NCI-H1105 treated with DMSO at 0.1 percent for 48 hours (cell line): ENCODE measurements around the gene NAV2.

Experiments used
- DNase-seq: peaks from one replicate; lab custom pipeline; 2025; lab: John Stamatoyannopoulos, UW

NAV2 gene

DNA sequence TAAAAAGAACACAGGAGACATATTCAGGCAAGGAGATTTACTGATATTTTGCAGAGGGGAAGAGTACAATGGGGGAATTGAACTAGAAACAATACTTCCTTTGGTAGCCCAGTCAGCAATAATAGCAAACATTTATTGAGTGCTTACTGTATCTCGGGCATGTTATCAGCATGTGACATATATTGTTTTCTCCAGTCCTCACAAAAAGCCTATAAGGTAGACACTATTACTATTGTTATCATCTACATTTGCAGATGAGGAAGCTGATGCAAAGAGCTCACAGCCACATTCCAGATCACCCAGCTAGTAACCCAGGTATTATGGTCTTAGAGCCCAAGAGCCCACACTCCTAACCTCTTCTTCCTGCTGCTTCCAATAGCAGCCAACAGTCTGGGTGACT is 27.9 kb downstream of the NAV2 start:
- DNase-seq, result no peak

DNA sequence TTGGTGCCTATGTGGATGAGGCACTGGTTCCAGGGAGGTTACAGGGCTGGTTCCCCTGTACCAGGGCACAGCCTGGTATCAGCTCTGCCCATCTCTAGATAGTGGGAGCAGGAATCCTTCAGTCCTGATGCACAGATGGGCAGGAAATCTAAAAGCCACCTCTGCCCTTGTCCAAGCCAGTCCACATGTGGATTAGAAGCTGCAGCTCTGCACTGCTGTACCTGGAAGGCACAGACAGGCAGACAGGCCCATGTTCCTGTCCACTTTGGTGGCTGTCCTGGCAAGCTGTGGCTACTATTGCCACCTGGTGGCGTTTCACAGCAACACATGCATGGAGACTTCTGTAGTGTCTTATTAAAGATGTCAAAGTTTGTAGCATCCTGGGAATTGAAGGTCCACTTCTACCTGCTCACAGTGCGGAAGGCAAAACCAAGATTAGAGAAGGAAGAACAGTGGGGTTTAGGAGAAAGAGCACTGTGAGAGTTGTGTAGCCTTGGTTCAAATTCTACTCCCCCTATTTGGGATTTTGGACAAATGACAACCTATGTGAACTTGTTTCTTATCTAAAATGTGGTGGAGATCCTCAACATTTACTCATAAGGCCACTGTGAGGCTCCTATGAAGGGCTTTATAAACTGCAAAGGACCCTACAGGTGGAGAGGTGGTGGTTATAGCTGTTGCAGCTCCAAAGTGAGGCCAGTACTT is 30.1 kb downstream of the NAV2 start:
- peak; percentile 70 for DNase-seq

DNA sequence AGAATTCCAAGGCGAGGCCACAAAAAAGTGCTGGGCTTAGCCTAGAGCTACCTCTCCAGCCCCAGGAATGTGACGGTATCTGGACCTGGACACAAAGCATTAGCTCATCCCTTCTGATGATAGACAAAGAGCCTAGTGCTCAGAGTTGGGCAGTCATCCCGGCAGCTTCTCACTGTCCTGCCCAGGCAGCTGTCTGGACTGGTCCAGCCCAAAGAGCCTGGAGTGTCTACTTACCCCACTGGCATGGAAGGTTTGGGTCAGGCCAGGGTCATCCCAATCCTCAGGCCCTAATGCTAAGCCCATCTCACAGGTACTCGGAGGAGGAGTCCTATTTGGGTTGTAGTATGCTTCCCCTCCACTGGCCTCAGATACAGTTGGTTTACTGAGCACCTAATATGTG is 31.0 kb downstream of the NAV2 start:
- DNase-seq, result no peak

DNA sequence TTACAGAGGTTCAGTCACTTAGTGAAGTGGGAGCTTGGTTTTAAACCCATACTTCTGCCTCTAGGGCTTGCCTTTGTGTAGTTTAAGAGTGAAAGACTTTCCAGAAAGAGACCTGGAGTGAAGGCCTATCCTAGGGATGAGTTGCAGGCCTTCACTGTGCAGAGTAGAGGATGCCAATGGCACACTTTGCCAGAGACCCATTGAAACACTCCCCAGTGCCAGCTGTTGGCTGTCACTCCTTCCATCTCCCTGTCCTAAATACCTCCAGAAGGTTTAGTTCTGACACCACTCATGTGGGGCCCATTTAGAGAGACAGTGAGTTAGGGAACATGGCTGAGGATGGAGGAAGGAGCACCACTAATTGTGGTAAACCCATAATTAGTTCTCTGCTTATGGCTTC is 31.5 kb downstream of the NAV2 start:
- no peak for DNase-seq

DNA sequence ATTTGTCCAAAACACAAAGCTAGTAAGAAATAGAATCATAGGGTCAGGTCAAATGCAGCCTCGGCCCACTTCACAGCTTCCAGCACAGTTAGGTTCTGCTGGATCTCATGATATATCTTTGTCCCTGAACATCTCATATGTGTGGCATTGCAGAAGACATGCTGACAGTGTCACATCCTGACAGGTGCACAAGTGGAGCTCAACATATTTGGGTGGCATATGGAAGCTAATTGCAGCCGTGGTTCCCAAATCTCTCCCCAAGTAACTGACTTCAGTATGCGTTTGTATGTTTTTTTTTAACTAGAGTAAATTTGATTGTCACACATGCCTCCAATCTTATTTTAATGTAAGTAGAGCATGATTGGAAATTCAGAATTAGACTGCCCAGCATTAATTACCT is 33.4 kb downstream of the NAV2 start:
- DNase-seq, result no peak

DNA sequence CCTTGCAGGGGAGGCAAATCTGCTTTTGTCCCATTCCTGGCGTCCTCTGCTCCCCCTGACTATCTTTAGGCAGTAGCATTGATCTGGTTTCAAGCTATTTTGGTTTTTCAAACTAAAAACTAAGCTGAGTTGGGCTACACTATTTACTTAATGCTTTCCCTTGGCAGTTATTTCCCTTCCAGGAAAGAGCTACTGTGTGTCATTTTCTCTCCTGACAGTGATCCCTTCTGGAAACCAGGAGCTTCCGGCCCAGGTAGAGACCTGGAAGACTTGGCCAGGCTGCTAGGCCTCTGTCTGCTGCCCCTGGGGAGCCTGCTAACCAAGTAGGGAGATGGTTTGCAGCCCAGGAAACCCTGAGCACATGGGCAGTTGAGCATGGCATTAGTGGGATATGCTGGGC is 35.0 kb downstream of the NAV2 start:
- DNase-seq, result no peak

DNA sequence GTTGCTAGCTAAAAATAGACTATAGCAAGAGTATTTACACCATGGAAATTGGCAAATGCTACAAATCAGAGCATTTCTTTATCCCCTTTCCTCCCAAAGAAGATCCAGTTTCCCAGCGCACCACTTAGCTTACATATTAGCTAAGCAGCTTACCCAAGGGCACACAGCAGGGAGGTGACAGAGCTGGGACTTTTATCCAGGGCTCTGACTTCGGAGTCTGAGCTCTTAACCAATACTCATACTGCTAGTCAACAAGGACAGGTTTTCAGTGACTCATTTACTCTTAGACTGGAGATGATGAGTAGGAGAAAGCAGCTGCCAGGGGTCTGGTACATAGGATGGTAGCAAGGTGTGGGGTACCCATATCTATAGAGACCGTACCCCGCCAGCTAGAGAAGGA is 38.4 kb downstream of the NAV2 start:
- DNase-seq, result no peak

DNA sequence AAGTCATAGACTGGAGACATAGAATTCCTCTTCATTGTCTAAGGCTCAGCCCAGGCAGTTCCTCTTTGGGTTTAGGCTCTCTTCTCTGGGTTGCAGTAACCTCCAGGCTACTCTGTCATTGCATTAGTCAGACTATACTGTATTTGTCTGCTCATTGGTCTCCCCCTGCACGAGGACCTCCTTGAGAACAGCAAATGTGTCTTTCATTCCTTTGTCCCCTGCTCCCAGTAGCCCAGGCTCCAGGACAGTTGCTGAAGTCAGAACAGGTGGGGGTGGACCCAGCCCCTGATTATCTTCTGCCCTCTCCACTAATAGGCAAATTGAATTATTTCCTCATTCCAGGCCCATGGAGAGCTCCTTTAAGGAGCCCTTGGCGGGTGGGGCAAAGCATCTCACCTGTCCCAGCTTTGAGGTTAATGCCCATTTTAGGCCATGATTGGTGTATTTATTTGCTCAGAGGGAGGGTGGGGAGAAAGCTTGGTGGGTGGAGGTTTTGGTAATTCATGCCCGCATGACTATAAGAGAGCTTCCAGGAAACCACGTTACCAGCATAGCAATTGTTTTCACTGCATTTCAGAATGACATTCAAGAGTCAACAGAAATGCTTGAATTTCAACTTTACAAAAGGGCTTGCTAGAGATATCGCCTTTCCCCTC is 40.9 kb downstream of the NAV2 start:
- no peak for DNase-seq

DNA sequence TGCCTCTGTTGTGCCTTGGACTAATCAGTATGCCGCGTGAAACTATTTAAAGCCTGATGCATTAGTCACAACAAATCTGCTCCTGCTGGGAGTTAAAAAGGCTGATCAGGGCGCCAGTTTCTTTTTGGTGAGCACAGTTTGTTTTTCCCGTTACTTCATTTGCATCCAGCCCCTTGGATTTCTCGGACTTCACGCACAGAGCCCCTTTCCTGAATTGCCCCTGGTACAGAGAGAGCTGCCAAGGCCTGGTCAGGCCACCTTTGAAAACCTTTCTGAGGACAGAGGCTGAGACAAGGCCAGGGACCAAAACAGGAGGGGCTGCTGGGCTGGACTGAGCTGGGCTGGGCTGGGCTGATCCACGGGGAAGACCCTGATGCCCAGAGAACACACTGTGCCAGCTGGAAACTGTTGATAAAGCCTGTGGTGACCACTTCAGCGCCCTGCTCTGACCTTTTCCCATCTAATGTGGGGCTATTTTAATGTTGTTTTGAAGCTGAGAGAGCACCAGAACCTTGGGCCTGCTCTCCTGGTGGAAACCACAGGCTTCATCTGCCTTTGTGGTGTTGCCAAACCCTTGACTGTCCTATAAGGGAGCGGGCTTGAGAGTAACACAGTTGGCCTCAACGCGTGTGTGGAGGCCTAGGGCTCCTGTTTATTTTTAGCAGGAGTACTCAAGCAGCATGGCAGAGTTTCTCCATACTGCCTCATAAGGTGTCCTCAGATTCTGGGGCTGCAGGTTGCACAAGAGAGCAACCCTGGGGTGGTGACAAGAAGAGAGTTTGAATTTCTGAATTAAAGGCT is 44.2 kb downstream of the NAV2 start:
- no peak for DNase-seq

DNA sequence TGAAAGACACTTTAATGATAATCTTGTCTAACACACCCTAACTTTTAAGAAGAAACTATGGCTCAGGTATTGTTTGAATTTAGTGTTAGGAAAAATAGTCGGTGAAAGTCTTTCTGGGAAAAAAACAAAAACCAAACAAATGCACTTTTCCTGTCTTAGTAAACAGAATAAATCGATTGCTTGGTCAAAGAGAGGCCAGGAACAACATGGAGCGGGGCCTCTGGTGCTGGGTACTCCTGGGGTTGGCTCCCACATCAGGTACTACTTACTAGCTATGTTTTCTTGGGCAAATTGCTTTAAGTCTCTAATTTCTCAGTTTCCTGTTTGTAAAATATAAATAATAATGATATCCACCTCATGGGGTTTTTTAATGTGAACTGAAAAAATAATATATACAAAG is 46.8 kb downstream of the NAV2 start:
- DNase-seq, result no peak

DNA sequence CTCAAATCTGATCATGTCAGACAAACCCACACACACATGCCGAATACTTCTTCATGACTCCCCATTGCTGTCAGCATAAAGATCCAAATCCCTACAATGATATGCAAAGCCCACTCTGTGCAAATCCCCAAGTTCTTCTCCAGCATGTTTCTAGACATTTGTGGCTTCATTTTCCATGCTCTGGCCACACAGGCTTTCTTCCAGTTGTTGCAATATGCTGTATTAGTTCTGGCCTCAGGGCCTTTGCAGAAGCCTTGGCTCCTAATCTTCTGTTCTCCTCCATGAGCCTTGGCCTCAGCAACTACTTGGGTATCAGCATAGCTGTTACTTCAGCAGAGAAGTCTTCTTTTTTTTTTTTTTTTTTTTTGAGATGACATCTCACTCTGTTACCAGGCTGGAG is 49.6 kb downstream of the NAV2 start:
- DNase-seq, result no peak

DNA sequence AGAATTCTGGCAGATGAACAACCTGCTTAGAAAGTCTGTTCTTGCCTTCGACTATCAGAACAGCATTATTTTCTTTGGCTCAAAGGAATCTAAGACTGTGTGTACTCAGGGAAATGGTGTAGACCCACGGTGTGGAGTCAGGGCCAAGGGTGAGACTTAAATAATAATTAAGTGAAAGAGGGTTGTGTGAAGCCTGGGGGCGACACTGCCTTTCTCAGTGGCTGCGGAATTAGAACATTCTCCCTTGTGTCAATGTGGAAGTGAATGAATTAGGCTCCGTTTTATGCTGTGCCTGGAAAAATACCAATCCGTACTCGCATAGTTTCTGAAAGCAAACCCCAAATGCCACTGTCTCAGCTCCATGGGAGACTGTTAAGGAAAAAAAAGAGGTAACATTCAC is 50.7 kb downstream of the NAV2 start:
- no peak for DNase-seq

DNA sequence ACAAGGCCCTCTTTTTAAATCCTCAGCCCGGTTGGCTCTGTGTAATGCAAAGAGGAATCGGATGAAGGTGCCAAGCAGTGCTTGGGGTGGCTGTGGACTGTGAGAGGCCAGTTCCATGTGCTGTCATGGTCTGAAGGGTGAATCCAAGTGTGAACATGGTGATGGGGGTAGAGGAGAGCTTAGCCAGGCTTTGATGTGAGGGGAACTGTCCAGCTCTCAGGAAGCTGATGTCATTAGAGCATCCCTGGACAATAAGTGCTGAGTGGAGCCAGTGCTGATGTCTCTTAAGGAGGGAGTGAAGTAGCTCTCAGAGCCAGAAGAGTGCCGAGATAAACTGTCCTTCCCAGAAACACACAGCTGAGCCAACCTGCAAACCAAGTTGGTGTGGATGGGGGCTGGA is 53.6 kb downstream of the NAV2 start:
- no peak for DNase-seq

DNA sequence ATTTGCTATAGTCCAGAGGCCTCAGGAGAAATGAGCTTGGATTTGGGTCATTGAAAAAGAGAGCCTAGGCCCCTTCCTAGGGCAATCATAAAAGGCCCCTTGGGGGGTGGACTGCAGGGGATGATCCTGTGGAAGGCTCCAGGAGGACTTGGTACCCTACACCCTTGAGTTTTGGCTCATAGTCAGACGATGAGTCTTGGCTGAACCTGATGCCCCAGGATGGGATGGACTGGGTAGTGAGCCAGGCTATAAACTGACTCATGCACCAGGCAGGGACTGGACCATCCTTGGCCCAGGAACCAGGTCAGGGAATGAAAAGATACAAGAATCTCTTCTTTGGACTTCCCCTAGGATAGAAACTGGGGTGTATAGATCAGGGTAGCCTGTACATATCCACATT is 54.2 kb downstream of the NAV2 start:
- DNase-seq, result no peak

DNA sequence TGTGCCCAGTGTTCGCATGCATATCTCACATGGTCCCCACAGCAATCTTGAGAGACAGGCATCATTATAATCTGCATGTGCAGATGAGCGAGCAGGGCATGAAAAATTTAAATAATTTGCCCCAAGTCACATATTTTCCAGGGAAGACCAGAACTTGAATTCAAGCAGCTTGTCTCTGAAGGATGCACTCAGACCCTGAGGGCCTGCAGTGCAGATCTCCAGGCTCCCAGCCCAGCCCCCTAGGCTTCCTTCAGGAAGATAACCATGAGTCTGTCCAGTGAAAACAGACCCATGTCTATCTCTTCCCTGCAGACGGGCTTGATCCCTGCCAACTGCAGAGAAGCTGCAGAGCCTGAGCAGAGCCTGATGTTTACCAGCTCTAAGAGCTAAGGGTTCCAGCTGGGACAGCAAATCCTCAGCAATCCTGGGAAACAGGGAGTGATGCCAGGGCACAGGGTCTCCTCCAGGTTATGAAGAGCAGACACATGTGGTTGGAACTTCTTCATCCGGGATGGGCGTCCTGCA is 55.1 kb downstream of the NAV2 start:
- no peak for DNase-seq

DNA sequence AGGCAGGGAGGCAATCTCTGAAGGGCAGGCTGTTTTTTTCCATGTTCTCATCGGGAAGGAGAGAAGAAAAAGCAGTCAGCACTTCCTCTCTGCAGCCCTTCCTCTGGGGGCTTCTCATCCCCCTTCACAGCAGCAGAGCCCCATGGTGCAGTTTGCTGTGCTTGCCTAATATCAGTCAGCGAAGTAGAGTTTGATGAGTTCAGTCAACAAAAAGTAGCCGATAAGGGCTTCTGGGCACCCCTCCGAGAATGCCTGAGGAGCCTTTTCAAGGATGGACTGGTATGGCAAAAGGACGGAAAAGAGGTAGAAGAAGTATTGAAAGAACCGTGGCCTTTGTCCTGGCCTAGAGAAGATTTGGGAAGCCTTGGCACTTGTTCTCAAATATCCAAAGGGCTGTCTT is 55.6 kb downstream of the NAV2 start:
- no peak for DNase-seq

DNA sequence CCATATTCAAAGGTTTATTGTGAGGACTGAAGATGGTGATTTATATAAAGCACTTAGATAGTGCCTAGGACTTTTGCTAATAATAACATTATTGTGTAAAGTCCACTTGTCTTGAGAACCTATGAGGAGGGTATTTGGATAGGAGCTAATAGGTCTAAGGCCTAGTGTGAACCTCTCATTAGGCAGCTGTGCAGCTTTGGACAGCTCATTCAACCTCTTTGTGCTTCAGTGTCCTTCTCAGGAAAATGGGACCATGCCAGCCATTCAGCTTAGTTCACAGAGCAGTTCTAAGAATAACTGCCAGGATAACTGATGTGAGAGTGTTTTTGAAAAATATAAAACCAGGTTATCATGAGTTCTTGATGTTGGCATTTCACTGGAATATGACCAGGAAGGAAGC is 56.2 kb downstream of the NAV2 start:
- no peak for DNase-seq

DNA sequence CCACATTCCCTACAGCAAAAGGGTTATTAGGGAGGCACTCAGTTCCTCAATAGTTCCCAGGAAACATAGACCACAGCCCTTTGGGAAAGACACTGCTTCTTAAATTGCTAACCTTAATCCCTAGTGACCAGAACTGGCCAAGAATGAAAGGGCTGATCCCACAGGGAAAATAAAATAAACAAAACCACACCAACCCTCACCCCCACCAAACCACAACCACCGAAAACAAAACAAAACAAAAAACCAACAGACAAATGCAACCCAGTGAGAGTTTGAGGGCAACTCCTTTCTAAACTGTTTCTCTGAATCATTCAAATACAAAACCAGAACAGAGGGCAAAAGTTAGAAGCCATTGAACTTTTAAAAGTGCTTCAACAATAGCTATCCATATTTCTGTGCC is 57.2 kb downstream of the NAV2 start:
- no peak for DNase-seq

DNA sequence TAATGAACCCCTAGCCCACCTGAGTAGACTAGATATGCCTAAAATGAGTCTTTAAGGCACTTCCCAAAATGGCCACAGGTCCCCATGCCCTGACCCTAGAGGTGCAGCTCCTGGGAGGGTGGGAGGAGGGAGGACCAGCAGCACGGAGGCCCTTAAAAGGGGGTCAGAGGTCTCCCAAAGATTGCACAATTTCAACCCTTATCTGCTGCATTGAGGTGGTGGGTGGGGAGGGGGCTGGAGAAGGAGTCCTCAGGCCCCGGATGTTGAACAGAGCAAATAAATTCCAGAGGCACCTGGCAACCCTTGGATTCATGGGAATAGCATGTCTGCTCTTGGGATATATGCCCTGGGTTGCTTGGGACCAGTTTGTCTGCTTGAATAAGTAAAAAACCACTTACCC is 57.6 kb downstream of the NAV2 start:
- no peak for DNase-seq

DNA sequence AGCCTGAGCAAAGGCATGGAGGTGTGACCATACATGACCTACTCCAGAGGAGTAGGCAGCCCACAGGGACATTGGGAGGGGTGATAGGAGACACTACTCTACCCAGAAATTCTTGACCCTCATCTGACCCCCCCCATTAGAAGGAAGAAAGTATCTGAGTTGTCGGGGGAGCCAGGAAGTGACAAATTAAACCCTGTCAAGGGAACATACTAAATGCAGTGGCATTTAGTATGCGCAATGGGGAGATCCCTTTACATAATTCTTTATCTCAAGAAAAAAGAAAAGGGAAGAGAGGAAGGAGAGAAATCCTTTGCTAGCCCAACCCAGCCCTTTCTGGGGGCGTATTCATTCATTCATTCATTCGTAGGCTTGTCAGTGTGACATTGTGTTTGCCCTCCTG is 58.8 kb downstream of the NAV2 start:
- DNase-seq, result no peak

DNA sequence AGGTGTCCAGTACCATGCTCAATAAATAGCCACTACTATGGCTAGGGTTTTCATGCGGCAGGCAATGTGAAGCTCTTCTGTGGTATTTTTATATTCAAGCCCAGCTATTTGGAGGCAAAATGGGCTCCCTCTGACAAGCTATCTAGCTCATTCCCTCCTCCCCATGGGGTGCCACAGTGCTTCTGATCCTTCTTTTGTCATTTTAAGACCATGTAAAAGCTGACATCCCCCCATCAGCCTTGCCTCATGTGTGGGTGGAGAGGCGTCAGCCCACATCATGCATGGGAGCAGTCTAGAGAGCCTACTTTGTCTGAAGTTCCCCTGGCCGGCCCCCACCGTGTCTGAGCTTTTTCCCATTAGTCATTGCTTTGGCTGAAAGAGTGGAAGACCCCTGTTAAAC is 59.8 kb downstream of the NAV2 start:
- no peak for DNase-seq

DNA sequence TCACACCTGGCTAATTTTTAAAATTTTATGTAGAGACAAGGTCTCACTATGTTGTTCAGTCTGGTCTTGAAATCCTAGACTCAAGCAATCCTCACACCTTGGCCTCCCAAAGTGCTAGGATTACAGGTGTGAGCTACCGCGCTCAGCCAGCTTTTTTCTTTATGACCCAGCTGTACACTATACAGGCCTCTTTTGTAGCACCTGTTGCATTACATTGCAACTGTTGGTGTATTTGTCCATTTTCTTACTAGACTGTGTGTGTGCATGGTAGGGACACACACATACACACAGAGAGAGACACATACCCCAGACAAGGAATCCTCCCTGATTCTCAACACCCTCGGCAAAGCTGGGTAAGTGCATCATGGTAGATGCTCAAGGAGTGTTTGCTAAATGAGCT is 61.7 kb downstream of the NAV2 start:
- DNase-seq, result no peak
